HG03457 (cell line): Measurements from ENCODE around the gene SPCS3.
"Not testable (repeated sequence)": the region's sequence is repeated elsewhere in the genome, so short reads cannot be mapped to it uniquely, and the experiment has no call there.

ENCODE experiments used
- ATAC-seq: cut with Tn5 transposase; IDR thresholded peaks from one replicate; pipeline ENCODE4 v1.9.1; 2021; ENCODE audit warnings: moderate number of reproducible peaks; ENCODE audit not compliant: unreplicated experiment

SPCS3 gene

DNA sequence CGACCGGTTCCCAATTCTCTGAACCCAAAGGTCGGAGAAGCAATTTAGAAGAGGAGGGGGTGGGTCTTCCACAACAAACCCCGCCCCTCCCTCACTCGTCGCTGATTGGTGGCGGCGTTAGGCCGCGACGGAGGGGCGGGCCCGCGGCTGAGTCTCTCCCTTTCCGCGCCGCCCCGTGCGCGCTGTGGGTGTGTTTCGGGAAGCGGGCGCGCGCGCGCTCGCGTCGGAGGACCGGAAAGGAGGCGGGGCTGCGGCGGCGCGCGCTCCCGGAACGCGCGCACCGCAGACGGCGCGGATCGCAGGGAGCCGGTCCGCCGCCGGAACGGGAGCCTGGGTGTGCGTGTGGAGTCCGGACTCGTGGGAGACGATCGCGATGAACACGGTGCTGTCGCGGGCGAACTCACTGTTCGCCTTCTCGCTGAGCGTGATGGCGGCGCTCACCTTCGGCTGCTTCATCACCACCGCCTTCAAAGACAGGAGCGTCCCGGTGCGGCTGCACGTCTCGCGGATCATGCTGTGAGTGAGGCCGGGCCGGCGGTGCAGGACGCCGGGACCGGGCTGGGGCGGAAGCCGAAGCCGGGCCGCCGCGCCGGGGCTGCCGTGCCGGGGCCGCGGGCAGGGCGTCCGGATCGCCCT is at the start of gene SPCS3:
Gene SPCS3, plus strand, starts transcription at position 263 of the 636 bp plus-strand sequence. Its CDS starts 111 bp downstream, at position 374.
- peak; percentile 90 for ATAC-seq

DNA sequence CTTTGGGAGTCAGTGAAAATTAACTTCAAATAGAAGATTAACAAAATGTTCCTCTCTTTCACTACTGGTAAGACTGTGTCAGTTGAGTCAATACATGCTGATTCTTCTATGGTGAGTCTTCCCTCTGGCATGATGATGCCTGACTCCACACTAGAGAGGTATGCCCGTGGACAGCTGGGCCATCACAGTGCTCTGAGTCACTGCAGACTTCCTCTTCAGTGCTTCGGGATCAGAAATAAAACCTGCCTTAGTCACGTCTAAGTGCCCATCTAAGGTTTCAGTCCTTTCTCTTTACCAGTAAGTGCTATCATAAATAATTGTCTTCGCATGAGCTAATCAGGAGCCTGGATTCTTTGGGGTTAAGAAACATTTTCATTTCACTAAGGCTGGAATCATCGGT is 49.1 kb upstream of the SPCS3 start:
- no peak for ATAC-seq

DNA sequence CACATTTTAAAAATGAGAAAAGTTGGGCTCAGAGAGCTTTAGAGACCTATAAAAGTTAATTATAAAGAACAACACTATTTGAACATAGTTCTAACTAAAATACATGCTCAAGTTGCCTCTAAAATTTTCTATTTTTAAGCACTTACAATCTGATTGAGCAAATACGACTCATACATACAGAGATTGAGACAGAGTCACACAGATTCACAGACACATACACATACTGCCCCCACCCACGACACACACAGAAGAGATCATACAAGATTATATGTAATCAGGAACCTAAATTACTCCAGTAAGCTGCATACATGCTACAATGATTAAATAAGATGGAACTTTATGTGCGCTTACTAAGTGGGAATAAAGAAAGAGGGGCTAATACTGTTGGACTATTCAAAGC is 48.0 kb upstream of the SPCS3 start:
- ATAC-seq, result no peak

DNA sequence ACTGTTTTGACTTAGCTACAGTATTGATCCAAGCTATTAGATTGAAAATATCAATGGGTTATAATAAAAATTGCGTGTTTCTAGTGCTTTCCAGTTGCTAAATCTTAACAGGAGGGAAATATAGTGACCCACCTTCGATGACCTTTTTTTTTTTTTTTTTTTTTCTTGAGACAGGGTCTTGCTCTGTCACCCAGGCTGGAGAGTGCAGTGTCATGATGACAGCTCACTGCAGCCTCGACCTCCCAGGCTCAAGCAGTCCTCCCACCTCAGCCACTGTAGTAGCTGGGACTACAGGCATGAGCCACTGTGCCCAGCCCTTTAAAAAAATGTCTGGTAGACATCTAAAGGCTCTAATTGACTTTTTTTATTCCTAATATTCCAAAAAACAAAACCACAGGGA is 47.0 kb upstream of the SPCS3 start:
- ATAC-seq, result no peak

DNA sequence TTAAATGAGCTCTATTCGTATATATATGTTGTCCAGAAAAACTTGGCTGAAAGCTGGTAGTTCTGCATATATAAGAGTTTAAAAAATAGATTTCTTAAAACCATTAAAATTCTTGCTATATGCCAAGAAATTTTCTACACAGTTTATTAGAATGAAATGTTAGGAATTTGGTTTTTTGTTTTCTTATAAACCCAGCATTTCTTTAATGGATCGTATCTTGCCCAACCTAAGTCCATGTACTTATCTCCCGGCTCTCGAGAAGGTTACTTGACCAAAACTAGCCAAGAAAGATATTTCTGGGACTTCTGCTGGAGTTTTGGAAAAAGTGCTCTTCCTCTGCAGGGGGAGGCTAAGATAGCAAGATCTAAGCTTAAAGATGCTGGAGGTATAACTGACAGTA is 46.0 kb upstream of the SPCS3 start:
- no peak for ATAC-seq

DNA sequence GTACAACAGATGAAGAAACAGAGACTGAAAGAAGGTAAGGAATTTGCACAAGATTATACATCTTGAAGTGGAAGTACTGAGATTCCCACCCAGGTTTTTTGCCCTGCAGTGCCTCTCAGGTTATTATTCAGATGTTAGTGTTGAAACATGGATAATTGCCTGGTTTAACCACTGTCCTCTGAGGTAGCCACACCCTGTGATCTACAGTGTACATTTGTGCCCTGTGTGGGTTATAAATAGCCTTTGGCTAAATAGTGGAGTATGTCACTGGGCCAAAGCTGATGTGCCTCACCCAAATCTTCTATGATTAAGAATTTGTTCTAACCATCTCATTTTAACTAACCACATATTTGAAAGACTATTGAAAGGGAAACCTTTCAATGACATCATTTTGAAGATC is 45.3 kb upstream of the SPCS3 start:
- ATAC-seq, result no peak

DNA sequence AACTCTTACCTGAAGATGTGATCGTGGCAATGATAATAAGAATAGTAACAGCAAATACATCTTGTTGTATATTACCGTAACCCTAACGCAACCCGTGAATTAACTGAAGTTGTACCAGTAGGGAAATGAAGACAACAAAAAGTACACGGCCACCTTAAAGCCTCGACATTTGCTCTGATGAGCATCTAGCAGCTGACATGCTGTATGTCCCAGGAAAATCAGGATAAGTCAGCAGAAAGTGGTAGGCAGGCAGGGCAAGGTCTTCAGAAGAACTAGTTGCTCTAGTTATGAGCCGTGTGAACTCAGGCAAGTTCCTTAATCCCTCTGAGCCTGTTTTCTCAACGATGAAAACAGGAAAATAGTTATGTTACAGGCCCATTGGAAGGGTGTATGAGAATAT is 43.1 kb upstream of the SPCS3 start:
- no peak for ATAC-seq

DNA sequence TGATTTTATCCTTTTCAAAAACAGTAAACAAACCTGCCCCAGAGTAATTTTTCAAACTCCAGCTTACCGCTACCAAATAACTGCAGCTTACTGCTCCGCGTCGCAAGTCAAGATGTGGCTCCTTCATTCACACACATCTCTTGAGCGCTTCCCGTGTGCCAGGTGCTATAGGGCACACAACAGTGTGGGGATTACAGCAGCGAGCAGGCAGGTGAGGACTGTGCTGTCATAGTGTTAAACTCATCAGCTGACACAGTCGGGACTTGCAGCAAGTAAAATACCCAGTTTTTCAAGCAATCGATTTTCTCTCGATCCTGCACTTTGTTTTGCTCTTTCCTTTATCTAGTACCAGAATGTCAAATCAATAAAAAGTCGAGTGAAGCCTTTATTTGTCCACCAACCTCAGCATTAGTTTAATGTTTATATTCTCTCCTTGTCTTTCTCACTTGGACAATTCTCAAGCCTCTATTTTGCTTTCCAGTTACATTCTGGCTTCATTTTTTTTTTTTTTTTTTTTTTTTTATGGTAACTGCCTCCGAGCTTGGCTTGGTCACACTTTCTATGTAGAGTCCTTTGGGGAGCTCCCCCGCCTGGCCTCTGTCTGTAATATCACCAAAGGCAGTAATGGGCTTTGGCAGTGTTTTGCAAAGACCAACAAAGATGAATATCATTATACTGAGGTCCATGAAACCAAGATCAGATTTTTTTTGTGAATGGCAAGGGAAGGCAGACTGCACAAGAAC is 42.4 kb upstream of the SPCS3 start:
- ATAC-seq, result peak; percentile 80

DNA sequence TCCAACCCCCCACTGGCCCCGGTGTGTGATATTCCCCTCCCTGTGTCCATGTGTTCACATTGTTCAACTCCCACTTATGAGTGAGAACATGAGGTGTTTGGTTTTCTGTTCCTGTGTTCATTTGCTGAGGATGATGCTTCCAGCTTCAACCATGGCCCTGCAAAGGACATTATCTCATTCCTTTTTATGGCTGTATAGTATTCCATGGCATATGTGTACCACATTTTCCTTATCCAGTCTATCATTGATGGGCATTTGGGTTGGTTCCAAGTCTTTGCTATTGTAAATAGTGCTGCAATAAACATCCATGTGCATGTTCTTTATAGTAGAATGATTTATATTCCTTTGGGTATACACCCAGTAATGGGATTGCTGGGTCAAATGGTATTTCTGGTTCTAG is 40.2 kb upstream of the SPCS3 start:
- not testable (repeated sequence) for ATAC-seq

DNA sequence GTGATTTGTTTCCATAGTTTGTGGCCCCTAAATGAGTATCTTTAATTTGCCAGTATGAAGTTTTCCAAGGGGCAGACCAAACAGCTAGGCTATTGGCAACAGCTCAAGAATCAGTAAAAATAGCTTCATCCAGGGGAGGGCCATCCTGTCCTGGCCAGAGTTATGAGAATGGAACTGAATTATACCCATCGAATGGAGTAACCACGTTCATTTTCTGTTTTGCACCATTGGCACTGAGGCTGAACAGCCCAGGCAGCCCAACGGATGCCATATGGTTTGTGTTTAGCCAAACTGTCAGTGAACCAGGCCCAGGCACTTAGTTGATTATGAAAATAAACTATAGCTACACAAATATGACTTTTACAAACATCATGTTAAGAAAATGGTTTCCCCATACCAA is 33.0 kb upstream of the SPCS3 start:
- ATAC-seq, result no peak

DNA sequence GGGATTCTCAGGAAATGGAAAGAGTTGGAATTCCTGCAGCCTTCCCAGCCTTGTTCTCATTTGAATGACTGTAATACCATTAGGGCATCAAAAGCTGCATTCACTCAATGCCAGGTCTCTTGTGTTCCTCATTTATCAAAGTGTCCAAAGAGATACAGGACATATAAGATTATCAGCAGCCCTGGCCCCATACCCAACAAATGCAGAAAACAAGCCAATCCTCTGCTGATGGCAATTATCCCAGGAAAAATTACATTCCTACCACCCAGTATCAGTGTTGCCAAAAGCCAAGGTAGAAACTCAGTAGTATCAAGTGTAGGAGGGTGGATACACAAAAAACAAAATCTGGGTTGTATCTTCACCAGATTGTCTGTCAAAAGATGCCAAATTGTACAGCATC is 32.2 kb upstream of the SPCS3 start:
- ATAC-seq, result no peak

DNA sequence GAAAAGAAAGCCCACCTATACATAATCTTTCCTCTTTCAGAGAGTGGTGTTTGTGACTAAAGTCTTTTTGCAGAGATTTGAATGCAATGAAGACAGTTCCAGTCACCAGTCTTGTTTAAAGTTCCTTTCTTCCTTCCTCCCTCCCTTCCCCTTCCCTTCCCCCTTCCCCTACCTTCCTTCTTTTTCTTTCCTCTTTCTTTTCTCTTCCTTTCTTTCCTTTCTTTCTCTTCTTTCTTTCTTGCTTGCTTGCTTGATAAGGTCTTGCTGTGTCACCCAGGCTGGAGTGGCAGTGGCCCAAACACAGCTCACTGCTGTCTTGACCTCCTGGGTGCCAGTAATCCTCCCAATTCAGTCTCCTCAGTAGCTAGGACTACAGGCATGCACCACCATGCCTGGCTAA is 31.7 kb upstream of the SPCS3 start:
- ATAC-seq, result no peak

DNA sequence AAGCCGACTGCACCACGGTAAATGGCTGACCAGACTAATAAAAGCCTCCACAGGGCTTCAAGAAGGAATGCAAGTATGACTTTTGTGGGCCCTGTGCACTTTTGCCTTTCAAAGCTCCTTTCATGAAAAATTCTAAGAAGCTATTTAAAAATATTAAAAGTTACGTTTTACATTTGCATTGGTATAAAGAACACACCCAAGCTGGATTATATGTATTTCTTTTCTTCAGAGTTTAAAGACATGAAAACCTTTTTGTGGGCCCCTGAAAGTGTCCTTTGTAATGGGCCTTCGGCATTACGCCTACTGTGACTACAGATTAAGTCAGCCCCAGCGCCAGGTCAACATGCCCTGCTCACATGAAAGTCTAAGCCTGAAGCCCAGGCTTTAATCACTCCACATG is 30.2 kb upstream of the SPCS3 start:
- ATAC-seq, result no peak

DNA sequence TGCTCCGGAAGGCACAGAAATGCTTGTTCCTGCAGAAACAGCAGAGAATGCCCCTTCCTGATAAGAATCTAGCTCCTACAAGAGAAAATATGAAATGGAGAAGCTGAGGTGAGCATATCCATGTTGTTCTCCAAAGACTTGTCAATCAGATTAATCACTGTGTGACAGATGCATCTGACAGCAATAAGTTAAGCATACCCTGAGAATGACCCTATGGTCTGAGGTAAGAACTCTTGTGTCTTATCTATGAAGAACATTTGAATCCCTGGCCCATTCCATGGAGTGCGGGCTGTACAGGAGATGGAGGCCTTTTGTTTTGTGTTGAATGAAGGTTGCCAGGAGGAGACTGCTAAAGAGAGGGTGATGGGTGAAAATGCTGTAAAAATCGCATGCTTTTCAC is 29.2 kb upstream of the SPCS3 start:
- ATAC-seq, result no peak

DNA sequence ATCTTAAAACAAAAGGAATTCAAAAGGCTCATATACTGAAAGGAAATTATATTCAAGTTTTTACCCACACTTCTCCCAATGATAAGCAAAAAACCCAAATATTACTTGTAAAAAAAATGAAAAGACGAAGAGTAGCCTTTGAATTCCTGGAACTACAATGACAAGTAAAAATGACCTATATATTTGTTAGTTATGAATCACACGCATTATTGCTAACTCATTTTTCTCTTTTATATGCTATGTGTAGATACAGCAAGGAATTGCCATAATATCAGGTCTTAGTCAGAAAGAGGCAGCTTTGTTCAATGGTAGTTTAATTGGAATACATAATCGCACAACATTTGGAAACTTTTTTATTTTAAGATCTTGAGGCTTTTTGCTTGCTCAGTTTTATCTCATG is 28.0 kb upstream of the SPCS3 start:
- no peak for ATAC-seq

DNA sequence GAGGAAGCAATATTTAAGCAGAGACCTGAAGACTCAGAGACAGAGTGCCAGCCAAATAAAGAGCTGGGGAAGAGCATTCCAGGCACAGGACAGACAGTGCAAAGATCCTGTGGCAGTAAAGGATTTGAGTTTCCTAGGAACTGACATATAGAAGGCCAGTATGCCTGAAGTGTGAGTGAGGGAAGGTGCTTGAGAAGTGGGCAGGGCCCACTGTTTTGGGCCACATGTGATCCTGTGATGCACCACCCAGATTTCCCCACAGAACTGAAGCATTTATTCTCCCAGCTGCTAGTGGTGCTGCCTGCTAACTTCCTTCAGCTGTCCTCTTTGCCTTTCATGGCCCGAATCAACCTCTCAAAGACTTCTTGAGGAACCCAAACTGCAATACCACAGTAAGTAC is 26.8 kb upstream of the SPCS3 start:
- no peak for ATAC-seq

DNA sequence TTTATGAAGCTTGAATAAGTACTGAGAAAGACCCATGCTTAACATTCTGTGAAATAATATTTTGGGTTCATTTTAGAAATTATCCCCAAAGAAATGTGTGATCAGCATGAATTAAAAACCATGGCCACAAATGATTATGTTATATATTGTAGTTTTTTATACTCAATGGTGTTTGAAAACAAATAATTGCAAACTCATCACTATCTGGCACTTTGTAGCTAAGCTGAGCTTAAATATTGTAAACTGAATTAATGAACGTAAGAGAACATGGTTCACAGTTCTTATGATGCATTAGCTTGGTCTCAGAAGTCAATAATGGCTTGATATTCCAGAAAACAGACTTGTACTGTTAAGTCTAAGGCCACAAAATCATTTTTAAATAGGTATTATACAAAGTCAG is 26.1 kb upstream of the SPCS3 start:
- ATAC-seq, result no peak

DNA sequence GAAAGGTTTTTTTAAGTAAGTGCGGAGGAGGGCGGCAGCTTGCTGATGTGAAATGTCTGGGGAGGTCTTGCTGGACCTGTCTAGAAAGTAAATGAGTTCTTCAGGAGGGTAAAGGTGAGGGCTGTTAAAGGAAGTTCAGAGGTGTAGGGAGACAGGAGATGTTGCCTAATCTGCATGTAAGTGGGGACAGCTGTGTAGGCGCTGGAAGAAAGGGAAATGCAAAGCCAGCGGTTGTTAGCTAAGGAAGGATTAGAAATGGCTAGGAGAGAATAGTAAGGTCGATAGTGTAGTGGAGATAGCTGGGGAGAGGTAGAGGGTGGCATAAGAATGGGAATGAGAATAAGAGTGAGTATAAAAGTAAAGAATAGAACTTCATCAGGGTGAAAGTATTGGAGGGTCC is 23.9 kb upstream of the SPCS3 start:
- not testable (repeated sequence) for ATAC-seq

DNA sequence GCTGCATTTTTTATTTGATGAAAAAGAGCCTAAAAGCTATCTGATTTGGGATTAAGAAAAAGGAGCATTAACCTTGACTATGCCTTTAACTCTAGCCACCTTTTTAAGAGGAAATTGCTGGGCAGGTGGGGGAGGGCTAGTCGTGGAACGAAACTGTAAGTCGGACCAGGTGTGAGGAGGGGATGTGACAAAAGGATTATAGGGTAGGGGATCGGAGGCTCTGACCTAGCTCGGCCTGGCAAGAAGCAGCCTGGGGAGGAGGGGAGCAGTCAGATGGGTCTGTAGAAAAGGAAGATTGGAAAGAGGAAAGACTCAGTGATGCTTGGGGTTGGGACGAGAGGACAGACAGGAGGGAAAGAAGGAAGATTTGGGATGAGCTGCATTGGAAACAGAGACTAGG is 21.1 kb upstream of the SPCS3 start:
- ATAC-seq, result no peak

DNA sequence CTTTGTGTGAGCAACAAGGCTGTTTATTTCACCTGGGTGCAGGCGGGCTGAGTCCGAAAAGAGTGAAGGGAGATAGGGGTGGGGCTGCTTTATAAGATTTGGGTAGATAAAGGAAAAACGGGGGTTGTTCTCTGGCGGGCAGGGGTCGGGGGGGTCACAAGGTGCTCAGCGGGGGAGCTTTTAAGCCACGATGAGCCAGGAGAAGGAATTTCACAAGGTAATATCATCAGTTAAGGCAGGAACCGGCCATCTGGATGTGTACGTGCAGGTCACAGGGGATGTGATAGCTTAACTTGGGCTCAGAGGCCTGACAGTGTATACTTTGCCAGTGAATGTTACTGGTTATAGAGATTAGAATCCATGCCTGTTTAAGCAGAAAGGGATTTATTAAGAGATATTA is 19.7 kb upstream of the SPCS3 start:
- ATAC-seq, result no peak

DNA sequence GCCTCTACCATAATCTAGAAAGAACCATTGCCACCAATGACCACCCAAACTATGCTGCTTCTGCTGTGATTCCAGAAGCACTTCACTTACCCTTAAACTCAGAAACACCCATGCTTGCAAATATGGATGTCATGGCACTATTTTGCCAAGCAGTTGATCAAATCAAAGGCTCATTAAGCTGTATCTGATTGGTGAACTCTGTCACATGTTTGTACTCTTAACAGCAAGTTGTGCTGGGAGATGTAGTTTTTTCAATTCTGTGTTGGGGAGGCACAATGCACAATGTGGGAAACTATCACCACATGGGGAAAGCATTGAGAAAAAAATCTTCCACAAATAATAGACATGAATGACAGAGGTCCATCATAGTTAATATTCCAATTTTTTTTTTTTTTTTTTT is 19.2 kb upstream of the SPCS3 start:
- no peak for ATAC-seq

DNA sequence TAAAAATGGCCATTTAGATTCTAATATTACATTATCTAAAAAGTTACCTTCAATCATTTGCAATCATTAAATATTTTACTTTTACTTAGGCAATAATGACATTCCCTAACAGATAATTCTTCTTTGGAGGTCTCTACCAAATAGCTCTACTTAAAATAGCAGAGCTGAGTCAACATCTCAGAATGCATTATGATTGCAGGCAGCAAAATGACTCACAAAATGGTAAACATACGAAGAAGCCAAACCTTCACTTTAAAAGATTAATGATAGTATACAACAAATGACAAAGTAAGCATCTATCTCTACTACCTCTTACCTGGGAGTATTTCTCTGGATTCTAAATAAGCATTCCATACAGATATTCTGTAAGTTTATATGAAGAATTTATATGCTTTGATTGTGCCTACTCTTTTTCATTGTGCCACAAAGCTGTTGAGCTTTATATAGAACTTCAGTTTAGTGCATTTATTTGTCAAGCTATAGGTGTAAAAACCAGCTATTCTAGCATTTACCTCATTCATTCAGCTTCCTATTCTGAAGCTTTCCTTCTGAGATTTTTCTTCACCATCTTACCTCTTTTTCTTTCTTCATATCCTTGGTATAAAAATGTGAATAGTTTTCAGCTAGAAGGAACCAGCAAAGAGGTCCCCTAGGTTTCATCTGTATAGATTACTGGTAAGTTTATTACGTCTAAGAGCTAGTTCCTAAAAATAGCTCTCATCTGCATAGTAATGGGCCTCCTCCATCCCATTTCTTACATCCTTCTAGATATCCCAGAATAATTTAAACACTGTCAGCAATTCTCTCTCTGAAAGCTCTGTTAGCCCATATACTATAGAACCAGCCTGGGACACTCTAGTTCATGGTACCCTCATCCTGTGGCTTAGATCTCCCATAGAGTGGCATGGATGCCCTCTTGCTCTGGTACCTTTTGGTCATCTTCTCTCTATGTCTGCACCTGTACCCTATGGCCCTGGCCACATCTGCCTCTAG is 17.2 kb upstream of the SPCS3 start:
- no peak for ATAC-seq
